Esophagus squamous epithelium (tissue), 4 donors: ENCODE results near the gene KCNA10.

Source experiments
- CTCF ChIP-seq, 6 experiments: fragments of 450-650 bp in 4 of 6; fragments of 200-600 bp in 2 of 6; sonication (generic) in 2 of 6; IDR thresholded peaks; one replicate each; pipeline ENCODE4 v1.5.1; 2016 to 2019; ENCODE audit warnings: antibody characterized with exemption in 6 of 6, mild to moderate bottlenecking in 4 of 6, moderate library complexity in 4 of 6
- POLR2A ChIP-seq, 4 donors: fragments of 450-650 bp; IDR thresholded peaks; one replicate each; pipeline ENCODE4 v1.6.1; 2017; ENCODE audit warnings: antibody characterized with exemption in 4 of 4, mild to moderate bottlenecking in 4 of 4, moderate library complexity in 3 of 4

GRCh38 chr1:110503471-110503870 is 15.5 kb downstream of the KCNA10 start:
- no peak for TF ChIP-seq CTCF (IDR thresholded peaks at IDR 0.05)
- TF ChIP-seq POLR2A (IDR thresholded peaks at IDR 0.05): no peak
